Suprapubic skin (tissue), 4 donors: ENCODE results near the gene RNF26. TPM values are rescaled to one million over a fixed set of nuclear protein-coding genes. Genes with fewer than 3 reads are reported as not detected.
"Not testable (repeated sequence)": the region's sequence is repeated elsewhere in the genome, so short reads cannot be mapped to it uniquely, and the experiment has no call there.

Experiments
- DNase-seq, 2 donors: peaks; one replicate each; pipeline ENCODE4 v3.0.0-alpha.2; 2019; ENCODE audit warnings: low spot score in 2 of 2
- H3K27ac ChIP-seq: fragments of 200-600 bp; sonication (generic); one replicate; pipeline ENCODE4 v1.5.1; 2019
- H3K27me3 ChIP-seq: fragments of 200-600 bp; sonication (generic); one replicate; pipeline ENCODE4 v1.5.1; 2019
- H3K36me3 ChIP-seq: fragments of 200-600 bp; sonication (generic); one replicate; pipeline ENCODE4 v1.5.1; 2019
- H3K4me1 ChIP-seq: fragments of 200-600 bp; sonication (generic); one replicate; pipeline ENCODE4 v1.5.1; 2019
- H3K4me3 ChIP-seq: fragments of 200-600 bp; sonication (generic); one replicate; pipeline ENCODE4 v1.5.1; 2019; ENCODE audit warnings: mild to moderate bottlenecking
- H3K9me3 ChIP-seq: fragments of 200-600 bp; sonication (generic); one replicate; pipeline ENCODE4 v1.5.1; 2019
- CTCF ChIP-seq, 2 donors: fragments of 200-600 bp in 1 of 2; fragments of 450-650 bp in 1 of 2; sonication (generic) in 1 of 2; IDR thresholded peaks; one replicate each; pipeline ENCODE4 v1.5.1; 2016 to 2019; ENCODE audit warnings: antibody characterized with exemption in 2 of 2, mild to moderate bottlenecking in 1 of 2, moderate library complexity in 1 of 2
- EP300 ChIP-seq: sonication (generic); formaldehyde crosslinking; IDR thresholded peaks from one replicate; pipeline ENCODE4 v1.6.1; 2017; ENCODE audit warnings: antibody characterized with exemption
- POLR2A ChIP-seq, 2 donors: fragments of 450-650 bp; IDR thresholded peaks; one replicate each; pipeline ENCODE4 v1.6.1; 2017; ENCODE audit warnings: antibody characterized with exemption in 2 of 2, mild to moderate bottlenecking in 2 of 2, moderate library complexity in 2 of 2
- POLR2AphosphoS5 ChIP-seq, 3 donors: sonication (generic); formaldehyde crosslinking; IDR thresholded peaks; one replicate each; pipeline ENCODE4 v1.6.1; 2017; ENCODE audit warnings: antibody characterized with exemption in 3 of 3
- WGBS: methylation state at CpG from one replicate; pipeline ENCODE4 v1.1.5; 2018; 5-methylcytosine and 5-hydroxymethylcytosine counted together
- total RNA-seq, 4 donors: library from RNA; depleted of rRNA; stranded (reverse); fragments of >200 nt; gene quantifications; one replicate each; pipeline ENCODE4 v1.1.0, GENCODE V29; 2016

Gene RNF26
- total RNA-seq, 4 donors from 2014 or later = 13.3 to 21.4 (median 15.4) TPM

- Histone ChIP-seq H3K27me3 (no peaks in the 10 kb centered on the region), H3K27ac (no peak overlapping the region), H3K4me3 (peak overlapping the region; percentile 44), H3K36me3 (no peaks in the 10 kb centered on the region), H3K4me1 (peaks cover 18% of the 10 kb centered on the region), H3K9me3 (no peaks in the 10 kb centered on the region)
- WGBS = 6% methylated on average over 9 of the region's 9 CpGs
- TF ChIP-seq POLR2AphosphoS5 (IDR thresholded peaks at IDR 0.05) (no peak), CTCF (IDR thresholded peaks at IDR 0.05) (no peak), EP300 (no peak), POLR2A (IDR thresholded peaks at IDR 0.05) (no peak)
- no peak for DNase-seq
These were observed 47.8 kb downstream of the RNF26 start for GRCh38 chr11:119382101-119382500.

- Histone ChIP-seq H3K4me3 (peak overlapping the region; percentile 44), H3K4me1 (peaks cover 18% of the 10 kb centered on the region)
- WGBS = 87% methylated on average over 14 of the region's 14 CpGs
- H3K36me3 ChIP-seq, H3K9me3 ChIP-seq, H3K27ac ChIP-seq, H3K27me3 ChIP-seq, DNase-seq: not testable (repeated sequence)
These were observed 48.2 kb downstream of the RNF26 start for GRCh38 chr11:119382513-119382912.

- no peak for DNase-seq
- 95% methylated on average over 2 of the region's 2 CpGs for WGBS
- TF ChIP-seq POLR2A (IDR thresholded peaks at IDR 0.05) = no peak
- TF ChIP-seq CTCF (IDR thresholded peaks at IDR 0.05) = no peak
- no peak for TF ChIP-seq POLR2AphosphoS5 (IDR thresholded peaks at IDR 0.05)
- no peak for TF ChIP-seq EP300
These were observed 50.0 kb downstream of the RNF26 start for GRCh38 chr11:119384332-119384731.

More at GRCh38 chr11:119384332-119384731, 50.0 kb downstream of the RNF26 start:
- no peaks in the 10 kb centered on the region for H3K27me3 ChIP-seq
- peaks cover 18% of the 10 kb centered on the region for H3K4me1 ChIP-seq
- H3K9me3 ChIP-seq = no peaks in the 10 kb centered on the region
- H3K36me3 ChIP-seq = no peaks in the 10 kb centered on the region
- H3K4me3 ChIP-seq = no peak overlapping the region
- H3K27ac ChIP-seq = no peak overlapping the region

Other genes with a start within 250 kb of the RNF26 start
- 10 to 100 TPM in 3 of 4 donors, 1 to 10 TPM in 1; 5.2 to 18.4 (median 13.3) TPM for gene HMBS, start 249.6 kb upstream of the RNF26 start, total RNA-seq
- 10 to 100 TPM; 21.2 to 32.2 (median 26.9) TPM for gene DPAGT1, start 232.7 kb upstream of the RNF26 start, total RNA-seq
- 10 to 100 TPM; 20.1 to 25.9 (median 21.5) TPM for gene C2CD2L, start 227.2 kb upstream of the RNF26 start, total RNA-seq
- gene HINFP, start 212.9 kb upstream of the RNF26 start, total RNA-seq = 10 to 100 TPM; 16.1 to 45.1 (median 26.7) TPM
- 1 to 10 TPM in 2 of 4 donors, under 1 TPM in 2; 0.26 to 1.6 (median 0.73) TPM for gene ABCG4, start 185.5 kb upstream of the RNF26 start, total RNA-seq
- 10 to 100 TPM; 20.7 to 31.5 (median 30.4) TPM for gene NLRX1, start 165.8 kb upstream of the RNF26 start, total RNA-seq
- 1 to 10 TPM in 1 of 4 donors, under 1 TPM in 2, not detected in 1; 0.68 to 1.1 (median 0.87) TPM for gene NHERF4, start 149.1 kb upstream of the RNF26 start, total RNA-seq
- 10 to 100 TPM; 13.2 to 17.4 (median 17.2) TPM for gene CBL, start 128.2 kb upstream of the RNF26 start, total RNA-seq
- gene MCAM, start 17.4 kb upstream of the RNF26 start, total RNA-seq = 100 to 1,000 TPM; 104 to 163 (median 124) TPM
- 1 to 10 TPM; 3.7 to 9.8 (median 4.9) TPM for gene C1QTNF5, start 6.4 kb downstream of the RNF26 start, total RNA-seq
- under 1 TPM in 1 of 4 donors, not detected in 3; 0.11 TPM for gene MFRP, start 12.2 kb downstream of the RNF26 start, total RNA-seq
- gene USP2, start 47.2 kb downstream of the RNF26 start, total RNA-seq = 10 to 100 TPM in 3 of 4 donors, 1 to 10 TPM in 1; 5.9 to 25.4 (median 15.2) TPM
- 10 to 100 TPM in 1 of 4 donors, 1 to 10 TPM in 3; 3.5 to 18.8 (median 6.9) TPM for gene THY1, start 88.6 kb downstream of the RNF26 start, total RNA-seq